GM21528 (cell line): ENCODE data around the gene FLOT2.
A peak's percentile ranks its signal among the peaks of the same experiment; 100 is the strongest.
"Not testable (repeated sequence)": the region's sequence is repeated elsewhere in the genome, so short reads cannot be mapped to it uniquely, and the experiment has no call there.

Experiments used
- ATAC-seq: cut with Tn5 transposase; IDR thresholded peaks from one replicate; pipeline ENCODE4 v1.9.1; 2021; ENCODE audit warnings: mild to moderate bottlenecking, moderate library complexity; ENCODE audit not compliant: unreplicated experiment, low FRiP score

The FLOT2 gene

DNA sequence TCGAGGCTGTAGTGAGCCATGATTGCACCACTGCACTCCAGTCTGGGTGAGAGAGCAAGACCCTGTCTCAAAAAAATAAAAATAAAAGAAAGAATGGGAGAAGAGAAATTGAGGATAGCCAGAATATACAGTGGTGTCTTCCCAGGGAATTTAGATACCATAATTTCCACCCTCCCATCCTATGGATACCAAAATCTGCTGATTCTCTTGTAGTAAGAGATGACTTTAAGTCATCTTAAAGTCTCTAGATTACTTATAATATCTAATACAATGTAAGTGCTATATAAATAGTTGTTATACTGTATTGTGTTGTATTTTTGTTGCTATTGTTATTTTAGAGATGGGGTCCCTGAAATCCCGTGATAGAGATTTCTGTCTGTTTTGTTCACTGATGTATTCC is 44.2 kb downstream of the FLOT2 start:
- no peak for ATAC-seq

DNA sequence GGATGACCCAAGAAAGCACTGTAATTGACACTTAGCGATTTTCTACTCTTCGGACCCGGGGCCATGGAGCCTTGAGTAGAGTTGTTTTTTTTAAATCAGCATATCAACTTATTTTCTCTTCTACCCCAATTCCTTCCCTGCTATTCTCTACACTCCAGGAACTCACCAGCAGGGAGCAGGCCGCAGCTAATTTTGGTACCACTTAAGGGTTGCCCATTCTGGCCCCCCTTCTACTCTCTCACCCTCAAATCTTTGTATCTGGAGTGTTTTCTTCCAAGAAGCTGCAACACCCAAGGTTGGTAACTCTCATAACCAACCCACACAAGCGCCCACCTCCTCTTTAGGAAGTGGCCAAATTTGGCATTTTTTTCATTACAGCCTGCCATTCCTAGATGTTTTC is 48.3 kb downstream of the FLOT2 start:
- ATAC-seq: no peak

DNA sequence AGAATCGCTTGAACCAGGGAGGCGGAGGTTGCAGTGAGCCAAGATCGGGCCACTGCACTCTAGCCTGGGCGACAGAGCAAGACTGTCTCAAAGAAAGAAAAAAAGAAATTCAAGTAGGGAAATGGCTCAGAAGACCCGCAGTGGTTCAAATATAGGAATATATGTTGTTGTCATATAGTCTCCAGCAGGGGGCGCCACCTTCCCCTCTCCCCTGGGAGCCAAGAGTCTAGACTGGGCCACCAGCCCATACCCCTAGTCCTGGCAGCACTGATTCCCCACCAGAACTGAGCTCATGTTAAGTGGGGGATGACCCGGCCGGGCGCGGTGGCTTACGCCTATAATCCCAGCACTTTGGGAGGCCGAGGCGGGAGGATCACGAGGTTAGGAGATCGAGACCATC is 48.9 kb downstream of the FLOT2 start:
- not testable (repeated sequence) for ATAC-seq

DNA sequence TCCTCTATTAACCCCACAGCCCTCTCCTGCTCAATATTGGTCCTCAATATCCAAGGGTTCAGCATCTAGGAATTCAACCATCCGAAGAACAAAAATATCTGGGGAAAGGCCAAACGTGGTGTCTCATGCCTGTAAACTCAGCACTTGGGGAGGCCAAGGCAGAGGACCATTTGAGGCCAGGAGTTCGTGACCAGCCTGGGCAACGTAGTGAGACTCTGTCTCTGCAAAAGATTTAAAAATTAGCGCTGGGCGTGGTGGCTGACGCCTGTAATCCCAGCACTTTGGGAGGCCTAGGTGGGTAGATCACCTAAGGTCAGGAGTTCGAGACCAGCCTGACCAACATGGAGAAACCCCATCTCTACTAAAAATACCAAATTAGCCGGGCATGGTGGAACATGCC is 50.8 kb downstream of the FLOT2 start:
- ATAC-seq: not testable (repeated sequence)

DNA sequence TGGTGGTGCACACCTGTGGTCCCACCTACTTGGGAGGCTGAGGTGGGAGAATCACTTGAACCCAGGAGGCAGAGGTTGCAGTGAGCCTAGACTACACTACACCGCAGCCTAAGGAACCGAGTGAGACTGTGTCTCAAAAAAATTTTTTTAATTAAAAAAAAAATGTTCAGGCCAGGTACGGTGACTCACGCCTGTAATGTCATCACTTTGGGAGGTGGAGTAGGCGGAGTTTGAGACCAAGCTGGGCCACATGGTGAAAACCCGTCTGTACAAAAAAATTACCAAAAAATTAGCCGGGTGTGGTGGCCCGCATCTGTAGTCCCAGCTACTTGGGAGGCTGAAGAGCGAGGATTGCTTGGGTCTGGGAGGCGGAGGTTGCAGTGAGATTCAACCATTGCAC is 51.3 kb downstream of the FLOT2 start:
- no peak for ATAC-seq

DNA sequence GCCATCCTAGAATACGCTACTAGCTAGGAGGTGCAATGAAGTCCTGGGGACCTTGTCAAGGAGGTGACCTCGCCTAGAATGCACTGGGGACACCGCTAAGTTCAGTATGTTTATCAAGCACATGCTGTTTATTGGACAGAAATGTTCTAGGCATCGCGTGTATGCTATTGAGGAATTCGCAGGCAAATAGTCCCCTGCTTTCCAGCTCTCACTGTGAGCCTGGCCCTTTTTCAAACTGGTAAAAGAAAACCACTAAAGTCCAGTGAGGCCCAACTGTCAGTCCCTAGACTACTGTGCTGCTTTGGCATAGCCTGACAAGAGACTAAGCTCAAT is 53.8 kb downstream of the FLOT2 start:
- no peak for ATAC-seq

DNA sequence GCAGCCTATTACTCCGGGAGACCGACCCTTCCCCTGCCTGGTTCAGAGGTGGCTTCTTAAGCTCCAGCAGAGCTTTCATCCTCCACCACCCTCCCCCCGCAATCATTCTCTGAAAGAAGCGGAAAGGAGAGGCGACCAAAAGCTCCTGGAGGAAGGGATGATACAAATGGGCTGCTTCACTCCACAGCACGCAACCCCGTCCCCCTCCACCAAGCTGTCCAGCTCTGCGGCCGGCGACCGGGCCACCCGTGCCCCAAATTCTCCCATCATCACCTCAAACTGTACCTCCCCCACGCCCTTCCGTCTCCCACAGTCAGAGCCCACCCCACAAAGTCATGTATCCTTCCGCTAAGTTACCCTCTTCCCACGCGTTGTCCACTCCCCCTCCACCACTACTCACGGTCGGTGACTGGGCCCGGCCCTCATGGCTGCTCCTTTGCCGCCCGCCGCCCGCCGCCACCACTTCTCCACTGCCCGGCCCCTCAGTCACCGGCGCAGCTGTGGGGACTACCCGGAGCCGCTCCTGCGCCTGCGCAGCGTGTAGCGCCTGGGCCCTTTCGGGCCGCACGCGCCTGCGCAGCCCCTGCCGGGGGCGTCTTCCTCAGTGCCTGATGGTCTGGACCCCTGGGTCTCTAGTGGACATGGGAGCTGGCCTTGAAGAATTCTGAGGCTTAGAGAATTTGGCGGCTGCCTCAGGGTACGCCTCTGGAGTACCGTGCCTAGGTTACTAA is 55.1 kb downstream of the FLOT2 start, which contains the start of gene FAM222B:
Gene FAM222B (minus strand): TSS at position 509 of the 731 bp plus-strand sequence. CDS start 76,123 bp downstream, outside the sequence.
- peak; percentile 80 for ATAC-seq

DNA sequence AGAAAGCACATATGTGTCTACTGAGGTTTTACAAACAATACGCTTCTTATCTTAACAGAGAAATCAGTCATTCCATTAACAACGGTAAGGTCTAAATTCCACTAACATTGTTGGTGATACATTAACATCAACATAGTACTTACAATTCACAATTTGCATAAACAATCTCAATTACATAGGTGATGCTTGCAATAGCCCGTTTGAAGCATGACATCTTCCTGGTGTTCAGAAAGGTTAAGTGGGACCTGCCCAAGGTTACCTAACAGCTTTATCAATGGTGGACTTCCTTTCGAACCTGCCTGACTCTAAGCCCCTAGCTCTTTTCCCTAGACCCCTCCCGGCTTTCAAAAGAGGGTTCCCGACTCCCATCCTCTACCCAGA is 55.6 kb downstream of the FLOT2 start:
- no peak for ATAC-seq

DNA sequence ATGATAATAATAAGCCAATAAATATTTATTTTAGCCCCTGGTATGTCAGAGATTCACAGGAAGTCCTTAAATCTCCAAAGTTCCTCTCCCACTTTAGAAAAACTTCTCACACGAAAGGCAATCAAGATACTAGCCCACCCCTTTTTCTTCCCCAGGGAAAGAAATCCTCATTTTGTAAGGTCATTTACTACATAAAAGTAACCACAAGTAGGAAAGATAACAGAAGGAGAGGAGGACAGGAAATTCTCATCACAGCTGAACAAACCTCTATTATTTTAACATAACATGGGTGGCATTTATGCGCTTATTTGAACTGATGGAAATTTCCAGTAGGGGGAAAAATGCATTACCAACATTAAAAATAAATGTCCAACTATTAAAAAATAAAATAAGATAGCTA is 58.3 kb downstream of the FLOT2 start:
- no peak for ATAC-seq

DNA sequence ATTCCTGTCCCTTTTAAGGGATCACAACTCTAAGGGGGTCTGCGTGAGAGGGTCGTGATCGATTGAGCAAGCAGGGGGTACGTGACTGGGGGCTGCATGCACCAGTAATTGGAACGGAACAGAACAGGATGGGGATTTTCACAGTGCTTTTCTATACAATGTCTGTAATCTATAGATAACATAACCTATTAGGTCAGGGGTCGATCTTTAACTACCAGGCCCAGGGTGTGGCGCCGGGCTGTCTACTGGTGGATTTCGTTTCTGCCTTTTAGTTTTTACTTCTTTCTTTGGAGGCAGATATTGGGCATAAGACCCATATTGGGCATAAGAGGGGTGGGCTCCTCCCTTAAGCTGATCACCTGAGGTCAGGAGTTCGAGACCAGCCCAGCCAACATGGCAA is 61.0 kb downstream of the FLOT2 start:
- ATAC-seq: not testable (repeated sequence)

DNA sequence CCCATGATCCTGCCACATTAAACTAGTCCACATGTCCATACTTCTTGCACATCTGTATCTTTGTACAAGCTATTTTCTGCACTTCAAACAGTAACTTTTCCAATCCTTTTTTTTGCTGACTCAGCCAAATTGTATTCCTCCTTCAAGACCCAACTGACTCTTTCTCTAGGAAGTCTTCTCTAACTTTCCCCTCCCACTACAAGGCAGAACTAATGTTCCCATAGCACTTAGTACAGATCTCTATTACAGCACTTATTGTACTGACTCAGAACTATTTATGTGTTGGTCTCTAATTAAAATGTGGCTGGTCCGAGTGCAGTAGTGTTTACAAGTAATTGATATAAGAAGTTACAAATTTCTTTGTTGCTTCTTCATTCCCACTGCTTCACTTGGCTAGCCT is 63.1 kb downstream of the FLOT2 start:
- no peak for ATAC-seq
